Activated naive CD4-positive, alpha-beta T cell treated with anti-CD3 and anti-CD28 coated beads, Interleukin-2, amount 50 U/mL, for 16 hours (primary cell): ENCODE results near the gene OR51F1.
"Not testable (repeated sequence)": the region's sequence is repeated elsewhere in the genome, so short reads cannot be mapped to it uniquely, and the experiment has no call there.

ENCODE experiments used
- DNase-seq: peaks from one replicate; pipeline ENCODE4 v3.0.0-alpha.2; 2020

Gene OR51F1

GRCh38 chr11:4769838-4770237 is at the start of gene OR51F1:
Gene OR51F1 (minus strand): TSS chr11:4769938. CDS start chr11:4769938, 0 bp downstream.
- no peak for DNase-seq

- DNase-seq, result no peak
Measured at GRCh38 chr11:4809246-4809645, 39.5 kb upstream of the OR51F1 start.

- DNase-seq, result no peak
Measured at GRCh38 chr11:4808476-4808875, 38.7 kb upstream of the OR51F1 start.

- no peak for DNase-seq
Measured at GRCh38 chr11:4804280-4804679, 34.5 kb upstream of the OR51F1 start, which contains the start of gene OR52R1. Gene OR52R1 (minus strand): TSS chr11:4804380. CDS start chr11:4804380, 0 bp downstream.

- not testable (repeated sequence) for DNase-seq
Measured at GRCh38 chr11:4801316-4801715, 31.6 kb upstream of the OR51F1 start.

- DNase-seq, result no peak
Measured at GRCh38 chr11:4798427-4799183, 28.9 kb upstream of the OR51F1 start.

- DNase-seq, result no peak
Measured at GRCh38 chr11:4797206-4797605, 27.5 kb upstream of the OR51F1 start.

GRCh38 chr11:4782454-4782853 is 12.7 kb upstream of the OR51F1 start:
- no peak for DNase-seq

- no peak for DNase-seq
Measured at GRCh38 chr11:4768094-4768493, 1.6 kb downstream of the OR51F1 start.

GRCh38 chr11:4766420-4767043 is 3.2 kb downstream of the OR51F1 start:
- DNase-seq, result no peak

- DNase-seq, result no peak
Measured at GRCh38 chr11:4763096-4763495, 6.6 kb downstream of the OR51F1 start.

GRCh38 chr11:4751201-4751600 is 18.5 kb downstream of the OR51F1 start:
- no peak for DNase-seq

- no peak for DNase-seq
Measured at GRCh38 chr11:4748438-4748837, 21.3 kb downstream of the OR51F1 start.

GRCh38 chr11:4740735-4741134 is 29.0 kb downstream of the OR51F1 start:
- no peak for DNase-seq

- no peak for DNase-seq
Measured at GRCh38 chr11:4727171-4727570, 42.6 kb downstream of the OR51F1 start.

- not testable (repeated sequence) for DNase-seq
Measured at GRCh38 chr11:4722616-4723534, 46.9 kb downstream of the OR51F1 start.
